CD14-positive monocyte (primary cell): ENCODE measurements around the gene ARHGDIA. TPM values are rescaled to one million over a fixed set of nuclear protein-coding genes. Genes with fewer than 3 reads are reported as not detected.

Source experiments
- DNase-seq, 3 donors: peaks; one replicate each; pipeline ENCODE4 v3.0.0-alpha.2; 2011 to 2022
- H2AFZ ChIP-seq: 2 replicates; pipeline ENCODE4 v1.6.0; 2012; ENCODE audit warnings: mild to moderate bottlenecking, low read depth, low read length, inconsistent platforms; ENCODE audit not compliant: insufficient read depth, poor library complexity, severe bottlenecking
- H3K27ac ChIP-seq, 2 donors: 1 replicate in 1 of 2; 2 replicates in 1 of 2; pipeline ENCODE4 v1.5.1; 2012 to 2013; ENCODE audit warnings: low read length in 2 of 2, control low read depth in 1 of 2, inconsistent platforms in 1 of 2, low read depth in 1 of 2, mild to moderate bottlenecking in 1 of 2
- H3K27me3 ChIP-seq, 2 donors: one replicate each; pipeline versions ENCODE4 v1.6.0 to v1.6.1; 2011 to 2013; ENCODE audit warnings: low read length in 2 of 2; ENCODE audit not compliant: control insufficient read depth in 2 of 2, insufficient read depth in 2 of 2
- H3K36me3 ChIP-seq, 2 donors: replicated peaks in 1 of 2; 1 replicate in 1 of 2; 2 replicates in 1 of 2; pipeline versions ENCODE4 v1.5.1 to v1.6.1; 2012 to 2013; ENCODE audit warnings: low read length in 2 of 2, control low read depth in 1 of 2, inconsistent platforms in 1 of 2, mild to moderate bottlenecking in 1 of 2; ENCODE audit not compliant: insufficient read depth in 2 of 2, control insufficient read depth in 1 of 2
- H3K4me1 ChIP-seq, 2 donors: 1 replicate in 1 of 2; 2 replicates in 1 of 2; pipeline versions ENCODE4 v1.5.1 to v1.6.1; 2012 to 2013; ENCODE audit warnings: low read length in 2 of 2, control low read depth in 1 of 2, inconsistent platforms in 1 of 2, mild to moderate bottlenecking in 1 of 2, moderate library complexity in 1 of 2; ENCODE audit not compliant: insufficient read depth in 2 of 2, control insufficient read depth in 1 of 2
- H3K4me2 ChIP-seq: replicated peaks from 2 replicates; pipeline ENCODE3; 2012; ENCODE audit warnings: low read length, moderate library complexity, mild to moderate bottlenecking; ENCODE audit not compliant: poor library complexity, severe bottlenecking; ENCODE audit errors: extremely low read depth
- H3K4me3 ChIP-seq, 3 experiments: fragments of 200-600 bp in 1 of 3; sonication (generic) in 1 of 3; replicated peaks in 1 of 3; 1 replicate in 2 of 3; 2 replicates in 1 of 3; pipeline ENCODE4 v1.5.1; 2011 to 2013; ENCODE audit warnings: low read length in 3 of 3, mild to moderate bottlenecking in 3 of 3, control low read depth in 2 of 3, low read depth in 2 of 3, inconsistent platforms in 1 of 3, moderate library complexity in 1 of 3
- H3K79me2 ChIP-seq: 2 replicates; pipeline ENCODE4 v1.6.0; 2012; ENCODE audit warnings: mild to moderate bottlenecking, control low read depth, inconsistent platforms, low read length, moderate library complexity; ENCODE audit not compliant: insufficient read depth
- H3K9ac ChIP-seq: 2 replicates; pipeline ENCODE4 v1.6.0; 2017; ENCODE audit warnings: low read length, mild to moderate bottlenecking; ENCODE audit not compliant: insufficient read depth, poor library complexity, severe bottlenecking
- H3K9me3 ChIP-seq, 2 donors: replicated peaks in 1 of 2; 1 replicate in 1 of 2; 2 replicates in 1 of 2; pipeline versions ENCODE4 v1.5.1 to v1.6.1; 2012 to 2013; ENCODE audit warnings: low read length in 2 of 2, control low read depth in 1 of 2; ENCODE audit not compliant: control insufficient read depth in 1 of 2, insufficient read depth in 1 of 2
- H4K20me1 ChIP-seq: 2 replicates; pipeline ENCODE4 v1.6.0; 2012; ENCODE audit warnings: mild to moderate bottlenecking, low read length, control low read depth, moderate library complexity; ENCODE audit not compliant: insufficient read depth
- H3K27ac Mint-ChIP-seq, 7 donors: one replicate each; pipeline ENCODE4 v1.8.0; 2020; ENCODE audit warnings: mild to moderate bottlenecking in 7 of 7, mixed read lengths in 7 of 7, moderate library complexity in 6 of 7, inconsistent platforms in 2 of 7
- H3K27me3 Mint-ChIP-seq, 3 donors: one replicate each; pipeline ENCODE4 v1.8.0; 2021 to 2022; ENCODE audit warnings: low read depth in 3 of 3, mild to moderate bottlenecking in 3 of 3, mixed read lengths in 3 of 3, moderate library complexity in 3 of 3, inconsistent platforms in 1 of 3
- H3K36me3 Mint-ChIP-seq, 2 donors: one replicate each; pipeline ENCODE4 v1.8.0; 2020; ENCODE audit warnings: mixed read lengths in 2 of 2, inconsistent platforms in 1 of 2, mild to moderate bottlenecking in 1 of 2
- H3K4me1 Mint-ChIP-seq: one replicate; pipeline ENCODE4 v1.8.0; 2020; ENCODE audit warnings: mild to moderate bottlenecking, mixed read lengths
- H3K4me3 Mint-ChIP-seq, 2 donors: one replicate each; pipeline ENCODE4 v1.8.0; 2020; ENCODE audit warnings: mild to moderate bottlenecking in 2 of 2, mixed read lengths in 2 of 2, moderate library complexity in 1 of 2
- H3K9me3 Mint-ChIP-seq, 7 donors: one replicate each; pipeline ENCODE4 v1.8.0; 2020 to 2022; ENCODE audit warnings: mixed read lengths in 7 of 7, mild to moderate bottlenecking in 6 of 7, moderate library complexity in 6 of 7, inconsistent platforms in 2 of 7
- CTCF ChIP-seq: fragments of 200-600 bp; IDR thresholded peaks from one replicate; pipeline ENCODE4 v1.8.0; 2022; ENCODE audit warnings: antibody characterized with exemption, mild to moderate bottlenecking
- WGBS: methylation state at CpG from one replicate; pipeline ENCODE4 v1.1.5; 2013; ENCODE audit warnings: missing lambda C conversion rate; ENCODE audit not compliant: insufficient coverage; 5-methylcytosine and 5-hydroxymethylcytosine counted together
- intact Hi-C, 2 donors: fragments of 100-400 bp; cut with micrococcal nuclease; formaldehyde crosslinking; loops; one replicate each; pipeline versions ENCODE4 v1.15.0 to v1.15.1; 2023
- polyA plus RNA-seq, 3 donors: library from polyadenylated mRNA; depleted of rRNA in 1 of 3; unstranded in 2 of 3; stranded (reverse) in 1 of 3; fragments of 300-500 nt in 2 of 3; fragments of >200 nt in 1 of 3; fragmentation: Illumina TruSeq in 2 of 3; gene quantifications; 1 replicate in 2 of 3; 2 replicates in 1 of 3; pipeline ENCODE4 v1.2.3, GENCODE V29; 2012 to 2021

ARHGDIA gene
- polyA plus RNA-seq, 3 donors, result 86.3 to 477 (median 97.2) TPM

DNA sequence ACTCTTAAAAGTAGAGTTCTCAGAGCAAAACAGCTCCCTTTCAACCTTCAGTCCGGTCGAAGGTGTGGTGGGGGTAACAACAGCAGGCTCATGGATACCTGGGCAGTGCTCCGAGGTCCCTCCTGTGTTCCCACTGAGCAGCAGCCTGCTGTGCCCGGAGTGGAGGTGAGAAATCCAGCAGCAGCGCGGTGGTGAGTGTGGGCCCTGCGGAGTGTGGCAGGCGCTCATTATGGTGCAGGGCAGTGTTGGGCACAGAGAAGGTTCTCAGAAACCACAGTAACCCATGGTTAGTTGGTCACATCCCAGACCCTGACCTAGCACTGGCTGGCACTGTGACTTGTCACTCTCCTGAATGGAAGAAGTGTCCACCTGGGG, 5.8 kb downstream of the ARHGDIA start:
- peaks cover 77% of the 10 kb centered on the region for H3K79me2 ChIP-seq
- no peak overlapping the region for H3K4me3 Mint-ChIP-seq
- no peak overlapping the region for H3K4me2 ChIP-seq
- H3K36me3 Mint-ChIP-seq, result peaks cover 20 to 37% of the 10 kb centered on the region in 2 donors
- WGBS, result 96% methylated on average over 8 of the region's 8 CpGs
- H3K27me3 Mint-ChIP-seq, result peaks cover 0 to 3% (median 2%) of the 10 kb centered on the region in 3 donors
- no peaks in the 10 kb centered on the region for H3K27me3 ChIP-seq
- peaks cover 39% of the 10 kb centered on the region for H3K4me1 Mint-ChIP-seq
- H2AFZ ChIP-seq, result no peak overlapping the region
- H3K9me3 Mint-ChIP-seq, result no peaks in the 10 kb centered on the region
- H3K27ac ChIP-seq, result no peak overlapping the region
- H3K27ac Mint-ChIP-seq, result peak overlapping the region in 4 of 7 donors; percentile 19 to 75 (median 46)
- peaks cover 62% of the 10 kb centered on the region for H4K20me1 ChIP-seq
- H3K36me3 ChIP-seq, result peaks cover 23 to 24% of the 10 kb centered on the region in 2 donors
- no peak overlapping the region for H3K4me3 ChIP-seq
- TF ChIP-seq CTCF, result no peak
- no peak for DNase-seq
- H3K9ac ChIP-seq, result no peak overlapping the region
- H3K4me1 ChIP-seq, result peaks cover 37 to 54% of the 10 kb centered on the region in 2 donors
- intact Hi-C loops, result loop anchor here in 1 of 2 donors (10.0 kb wide), 1 partner anchor 49 kb away; the partner anchor contains the start of genes PCYT2 and SIRT7
- no peaks in the 10 kb centered on the region for H3K9me3 ChIP-seq

- no peak for TF ChIP-seq CTCF
- H3K27ac Mint-ChIP-seq, result peak overlapping the region in 5 of 7 donors; percentile 4 to 77 (median 27)
- Histone ChIP-seq H3K36me3 (peaks cover 17 to 18% of the 10 kb centered on the region in 2 donors), H3K27ac (no peak overlapping the region), H3K4me3 (no peak overlapping the region), H3K4me2 (no peak overlapping the region), H3K27me3 (no peaks in the 10 kb centered on the region), H3K9ac (no peak overlapping the region), H2AFZ (no peak overlapping the region), H3K9me3 (no peaks in the 10 kb centered on the region), H3K4me1 (peaks cover 33 to 50% of the 10 kb centered on the region in 2 donors), H4K20me1 (peaks cover 58% of the 10 kb centered on the region), H3K79me2 (peaks cover 77% of the 10 kb centered on the region)
- peaks cover 0 to 3% (median 2%) of the 10 kb centered on the region in 3 donors for H3K27me3 Mint-ChIP-seq
- peaks cover 17 to 27% of the 10 kb centered on the region in 2 donors for H3K36me3 Mint-ChIP-seq
- no peak overlapping the region for H3K4me3 Mint-ChIP-seq
- DNase-seq, result no peak
- 82% methylated on average over 7 of the region's 9 CpGs for WGBS
- H3K4me1 Mint-ChIP-seq, result peaks cover 36% of the 10 kb centered on the region
- intact Hi-C loops, result loop anchor here in 1 of 2 donors (10.0 kb wide), 1 partner anchor 51 kb away; the partner anchor contains the start of genes PCYT2 and SIRT7
- H3K9me3 Mint-ChIP-seq, result no peaks in the 10 kb centered on the region
Measured at GRCh38 chr17:81863833-81864768, 7.0 kb downstream of the ARHGDIA start.
